Stomach (tissue), 9 donors: ENCODE results near the gene MCRIP2. TPM values are rescaled to one million over a fixed set of nuclear protein-coding genes. Genes with fewer than 3 reads are reported as not detected.
A peak's percentile ranks its signal among the peaks of the same experiment; 100 is the strongest.

Experiments
- DNase-seq, 2 donors: peaks; one replicate each; pipeline versions ENCODE4 v3.0.0 to v3.0.0-alpha.2; 2013 to 2019
- H3K27ac ChIP-seq, 5 donors: fragments of 200-600 bp in 4 of 5; sonication (generic) in 4 of 5; one replicate each; pipeline ENCODE4 v1.5.1; 2013 to 2019; ENCODE audit warnings: mild to moderate bottlenecking in 1 of 5, moderate library complexity in 1 of 5
- H3K27me3 ChIP-seq, 3 donors: fragments of 200-600 bp; sonication (generic); one replicate each; pipeline ENCODE4 v1.5.1; 2017 to 2019; ENCODE audit warnings: mixed run types in 1 of 3
- H3K36me3 ChIP-seq, 4 donors: fragments of 200-600 bp; sonication (generic); 1 replicate in 3 of 4; 2 replicates in 1 of 4; pipeline ENCODE4 v1.5.1; 2016 to 2019
- H3K4me1 ChIP-seq, 4 donors: fragments of 200-600 bp; sonication (generic); one replicate each; pipeline ENCODE4 v1.5.1; 2016 to 2019
- H3K4me3 ChIP-seq, 4 donors: fragments of 200-600 bp; sonication (generic) in 3 of 4; one replicate each; pipeline ENCODE4 v1.5.1; 2016 to 2019; ENCODE audit warnings: mild to moderate bottlenecking in 1 of 4
- H3K9me3 ChIP-seq, 4 donors: fragments of 200-600 bp; sonication (generic); one replicate each; pipeline ENCODE4 v1.5.1; 2016 to 2019
- EP300 ChIP-seq: sonication (generic); formaldehyde crosslinking; IDR thresholded peaks from one replicate; pipeline ENCODE4 v1.6.1; 2017; ENCODE audit warnings: antibody characterized with exemption
- POLR2A ChIP-seq, 4 donors: fragments of 450-650 bp; IDR thresholded peaks; one replicate each; pipeline ENCODE4 v1.6.1; 2016; ENCODE audit warnings: antibody characterized with exemption in 4 of 4, control low read depth in 2 of 4, mild to moderate bottlenecking in 1 of 4, moderate library complexity in 1 of 4
- POLR2AphosphoS5 ChIP-seq, 3 donors: sonication (generic); formaldehyde crosslinking; IDR thresholded peaks; one replicate each; pipeline ENCODE4 v1.6.1; 2016; ENCODE audit warnings: antibody characterized with exemption in 3 of 3
- WGBS, 5 donors: extraction: QIAGEN DNeasy Blood & Tissue Kit in 3 of 5; methylation state at CpG; one replicate each; pipeline versions ENCODE4 v1.1.5 to v1.1.7; 2013 to 2018; 5-methylcytosine and 5-hydroxymethylcytosine counted together
- intact Hi-C: fragments of 100-400 bp; cut with DNase I; formaldehyde crosslinking; loops from one replicate; pipeline ENCODE4 v1.15.1; 2023; ENCODE audit warnings: low total_unique reads
- polyA plus RNA-seq, 3 donors: library from polyadenylated mRNA; stranded (reverse); fragments of 200-250 nt; gene quantifications; one replicate each; pipeline ENCODE4 v1.2.3, GENCODE V29; 2013
- total RNA-seq, 5 donors: library from RNA; depleted of rRNA; stranded (reverse); fragments of >200 nt; gene quantifications; one replicate each; pipeline versions ENCODE4 v1.1.0 to v1.2.3, GENCODE V29; 2014 to 2016
- TF ChIP-seq, protein P1 (sequence below), 7 experiments: fragments of 450-650 bp in 4 of 7; fragments of 200-600 bp in 3 of 7; sonication (generic) in 3 of 7; IDR thresholded peaks; one replicate each; pipeline ENCODE4 v1.5.1; 2016 to 2019; ENCODE audit warnings: antibody characterized with exemption in 7 of 7, control low read depth in 2 of 7, mild to moderate bottlenecking in 1 of 7
- donor health status: healthy with polysubstance abuse.
- donor health status: Bipolar disorder and iron deficiency.
- donor health status: healthy.

MCRIP2 gene
- total and polyA plus RNA-seq, 8 donors: 14.0 to 440 (median 89.5) TPM

DNA sequence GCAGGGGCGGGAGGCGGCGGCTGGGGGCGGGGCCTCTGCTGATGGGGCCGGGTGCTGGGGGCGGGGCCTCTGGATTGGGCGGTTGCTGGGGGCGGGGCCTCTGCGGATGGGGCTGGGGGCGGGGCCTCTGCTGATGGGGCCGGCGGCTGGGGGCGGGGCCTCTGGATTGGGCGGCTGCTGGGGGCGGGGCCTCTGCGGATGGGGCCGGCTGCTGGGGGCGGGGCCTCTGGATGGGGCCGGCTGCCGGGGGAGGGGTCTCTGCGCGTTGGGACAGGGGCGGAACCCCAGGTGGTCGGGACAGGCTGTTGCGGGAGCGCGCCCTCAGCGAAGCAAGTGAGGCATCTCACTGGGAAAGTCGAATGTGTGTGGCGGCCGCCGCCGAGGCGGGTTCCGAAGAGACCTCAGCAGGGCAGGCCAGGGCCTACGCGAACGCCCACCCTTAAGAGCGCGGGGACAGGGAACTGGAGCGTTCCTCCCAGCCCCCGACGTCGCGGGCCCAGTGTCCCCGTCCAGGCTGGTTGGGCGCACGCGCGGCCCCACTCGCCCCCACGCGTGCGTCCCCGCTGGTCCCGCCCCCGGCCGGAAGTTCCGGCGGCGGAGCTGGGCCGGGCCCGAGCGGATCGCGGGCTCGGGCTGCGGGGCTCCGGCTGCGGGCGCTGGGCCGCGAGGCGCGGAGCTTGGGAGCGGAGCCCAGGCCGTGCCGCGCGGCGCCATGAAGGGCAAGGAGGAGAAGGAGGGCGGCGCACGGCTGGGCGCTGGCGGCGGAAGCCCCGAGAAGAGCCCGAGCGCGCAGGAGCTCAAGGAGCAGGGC is 38.4 kb downstream of the MCRIP2 start, which contains the start of gene STUB1:
Gene STUB1 (plus strand): TSS at position 597 of the 811 bp plus-strand sequence. CDS start 116 bp downstream, at position 713.
- TF ChIP-seq EP300 (no peak), POLR2AphosphoS5 (IDR thresholded peaks at IDR 0.05) (peak; percentile 14 to 83 (median 66)), POLR2A (IDR thresholded peaks at IDR 0.05) (no peak)
- intact Hi-C loops: no loop called here
- peaks cover 20 to 25% (median 21%) of the 10 kb centered on the region in 4 donors for H3K36me3 ChIP-seq
- 0 to 1% (median 0%) methylated on average over 11 to 91 of the region's 91 CpGs for WGBS, 5 donors
- H3K27ac ChIP-seq: peak within 1 kb of the TSS; percentile 93 to 97 (median 95)
- DNase-seq: peak; percentile 89 to 95
- H3K27me3 ChIP-seq: peaks cover 0 to 16% (median 0%) of the 10 kb centered on the region in 3 donors
- H3K4me3 ChIP-seq: peak within 1 kb of the TSS; percentile 88 to 93 (median 88)
- H3K9me3 ChIP-seq: no peaks in the 10 kb centered on the region
- H3K4me1 ChIP-seq: peaks cover 57 to 82% (median 80%) of the 10 kb centered on the region in 4 donors

DNA sequence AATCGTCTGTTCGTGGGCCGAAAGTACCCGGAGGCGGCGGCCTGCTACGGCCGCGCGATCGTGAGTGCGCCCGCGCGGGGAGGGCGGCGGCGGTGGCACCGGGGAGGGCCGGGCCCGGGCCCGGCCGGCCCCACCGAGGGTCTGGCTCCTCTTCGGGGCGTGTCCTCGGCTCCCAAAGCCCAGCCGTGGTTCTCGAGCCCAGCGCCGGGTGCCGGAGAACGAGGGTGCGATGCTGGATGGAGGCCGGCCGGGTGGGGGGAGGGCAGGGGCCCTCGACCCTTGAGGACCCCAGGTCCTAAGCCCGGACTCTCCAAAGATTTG is 39.0 kb downstream of the MCRIP2 start:
- 0 to 1% (median 1%) methylated on average over 12 to 38 of the region's 38 CpGs for WGBS, 5 donors
- H3K4me1 ChIP-seq: peaks cover 55 to 82% (median 80%) of the 10 kb centered on the region in 4 donors
- no peak for TF ChIP-seq POLR2A (IDR thresholded peaks at IDR 0.05)
- DNase-seq: no peak
- H3K27me3 ChIP-seq: peaks cover 0 to 10% (median 0%) of the 10 kb centered on the region in 3 donors
- no peaks in the 10 kb centered on the region for H3K9me3 ChIP-seq
- peaks cover 20 to 27% (median 24%) of the 10 kb centered on the region in 4 donors for H3K36me3 ChIP-seq
- peak overlapping the region; percentile 93 to 97 (median 95) for H3K27ac ChIP-seq
- intact Hi-C loops: no loop called here
- peak overlapping the region; percentile 88 to 93 (median 88) for H3K4me3 ChIP-seq

DNA sequence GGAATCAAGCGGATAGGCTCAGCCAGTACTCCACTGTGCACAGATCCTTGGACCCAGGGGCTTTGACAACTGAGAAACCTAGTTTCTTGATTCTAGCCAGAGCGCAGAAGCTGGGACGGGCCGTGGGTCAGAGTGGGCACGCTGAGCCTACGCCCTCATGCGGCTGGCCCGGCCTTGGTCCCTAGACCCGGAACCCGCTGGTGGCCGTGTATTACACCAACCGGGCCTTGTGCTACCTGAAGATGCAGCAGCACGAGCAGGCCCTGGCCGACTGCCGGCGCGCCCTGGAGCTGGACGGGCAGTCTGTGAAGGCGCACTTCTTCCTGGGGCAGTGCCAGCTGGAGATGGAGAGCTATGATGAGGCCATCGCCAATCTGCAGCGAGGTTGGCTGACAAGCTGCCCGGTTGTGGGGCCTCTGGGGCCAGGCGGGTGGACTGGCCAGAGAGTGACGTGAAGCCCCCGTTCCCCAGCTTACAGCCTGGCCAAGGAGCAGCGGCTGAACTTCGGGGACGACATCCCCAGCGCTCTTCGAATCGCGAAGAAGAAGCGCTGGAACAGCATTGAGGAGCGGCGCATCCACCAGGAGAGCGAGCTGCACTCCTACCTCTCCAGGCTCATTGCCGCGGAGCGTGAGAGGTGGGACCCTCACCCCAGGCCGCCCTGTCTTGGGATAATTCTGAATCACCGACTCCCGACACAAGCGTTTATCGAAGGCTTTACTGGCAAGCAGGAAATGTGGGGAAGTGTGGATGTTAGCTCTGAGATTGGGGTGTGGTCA is 39.5 kb downstream of the MCRIP2 start:
- H3K4me1 ChIP-seq: peaks cover 49 to 82% (median 80%) of the 10 kb centered on the region in 4 donors
- peak overlapping the region; percentile 93 to 97 (median 95) for H3K27ac ChIP-seq
- H3K4me3 ChIP-seq: peak overlapping the region; percentile 88 to 93 (median 88)
- peaks cover 0 to 5% (median 0%) of the 10 kb centered on the region in 3 donors for H3K27me3 ChIP-seq
- peak; percentile 51 to 58 for DNase-seq
- intact Hi-C loops: no loop called here
- WGBS, 5 donors: 31 to 59% (median 41%) methylated on average over 25 to 44 of the region's 44 CpGs
- H3K9me3 ChIP-seq: no peaks in the 10 kb centered on the region
- H3K36me3 ChIP-seq: peaks cover 20 to 33% (median 24%) of the 10 kb centered on the region in 4 donors
- TF ChIP-seq POLR2AphosphoS5 (IDR thresholded peaks at IDR 0.05): peak in 1 of 3 donors; percentile 50
- TF ChIP-seq POLR2A (IDR thresholded peaks at IDR 0.05): no peak

DNA sequence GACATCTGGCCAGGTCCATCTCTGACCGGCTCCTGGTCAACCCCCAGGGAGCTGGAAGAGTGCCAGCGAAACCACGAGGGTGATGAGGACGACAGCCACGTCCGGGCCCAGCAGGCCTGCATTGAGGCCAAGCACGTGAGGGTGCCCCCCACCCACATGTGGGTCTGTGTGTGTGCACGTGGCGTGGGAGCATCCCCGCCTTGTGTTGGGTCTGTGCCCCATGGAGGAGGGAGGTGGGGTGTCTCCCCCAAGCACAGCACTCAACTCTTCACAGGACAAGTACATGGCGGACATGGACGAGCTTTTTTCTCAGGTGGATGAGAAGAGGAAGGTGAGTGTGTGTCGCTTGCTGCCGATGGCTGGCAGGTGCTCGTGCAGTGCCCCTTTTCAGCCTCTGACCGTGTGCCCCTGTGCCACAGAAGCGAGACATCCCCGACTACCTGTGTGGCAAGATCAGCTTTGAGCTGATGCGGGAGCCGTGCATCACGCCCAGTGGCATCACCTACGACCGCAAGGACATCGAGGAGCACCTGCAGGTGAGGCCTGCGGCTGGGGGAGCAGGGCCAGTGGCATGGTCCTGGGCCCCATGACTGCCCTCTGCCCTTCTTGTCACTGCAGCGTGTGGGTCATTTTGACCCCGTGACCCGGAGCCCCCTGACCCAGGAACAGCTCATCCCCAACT is 40.3 kb downstream of the MCRIP2 start:
- H3K4me3 ChIP-seq: peak overlapping the region in 2 of 4 donors; percentile 88 to 89
- 71 to 81% (median 73%) methylated on average over 17 to 28 of the region's 28 CpGs for WGBS, 5 donors

More for the DNA sequence above, 40.3 kb downstream of the MCRIP2 start:
- peaks cover 26 to 40% (median 30%) of the 10 kb centered on the region in 4 donors for H3K36me3 ChIP-seq
- peaks cover 43 to 81% (median 76%) of the 10 kb centered on the region in 4 donors for H3K4me1 ChIP-seq
- H3K27ac ChIP-seq: peak overlapping the region in 1 of 5 donors; percentile 93
- intact Hi-C loops: no loop called here
- TF ChIP-seq EP300 (no peak), POLR2AphosphoS5 (IDR thresholded peaks at IDR 0.05) (no peak), POLR2A (IDR thresholded peaks at IDR 0.05) (no peak)
- TF ChIP-seq, protein P1, sequence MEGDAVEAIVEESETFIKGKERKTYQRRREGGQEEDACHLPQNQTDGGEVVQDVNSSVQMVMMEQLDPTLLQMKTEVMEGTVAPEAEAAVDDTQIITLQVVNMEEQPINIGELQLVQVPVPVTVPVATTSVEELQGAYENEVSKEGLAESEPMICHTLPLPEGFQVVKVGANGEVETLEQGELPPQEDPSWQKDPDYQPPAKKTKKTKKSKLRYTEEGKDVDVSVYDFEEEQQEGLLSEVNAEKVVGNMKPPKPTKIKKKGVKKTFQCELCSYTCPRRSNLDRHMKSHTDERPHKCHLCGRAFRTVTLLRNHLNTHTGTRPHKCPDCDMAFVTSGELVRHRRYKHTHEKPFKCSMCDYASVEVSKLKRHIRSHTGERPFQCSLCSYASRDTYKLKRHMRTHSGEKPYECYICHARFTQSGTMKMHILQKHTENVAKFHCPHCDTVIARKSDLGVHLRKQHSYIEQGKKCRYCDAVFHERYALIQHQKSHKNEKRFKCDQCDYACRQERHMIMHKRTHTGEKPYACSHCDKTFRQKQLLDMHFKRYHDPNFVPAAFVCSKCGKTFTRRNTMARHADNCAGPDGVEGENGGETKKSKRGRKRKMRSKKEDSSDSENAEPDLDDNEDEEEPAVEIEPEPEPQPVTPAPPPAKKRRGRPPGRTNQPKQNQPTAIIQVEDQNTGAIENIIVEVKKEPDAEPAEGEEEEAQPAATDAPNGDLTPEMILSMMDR (IDR thresholded peaks at IDR 0.05): no peak
- H3K9me3 ChIP-seq: no peaks in the 10 kb centered on the region
- no peak for DNase-seq
- H3K27me3 ChIP-seq: no peaks in the 10 kb centered on the region
